Uterus (tissue), 4 donors: Measurements from ENCODE around the gene TCF4. TPM values are rescaled to one million over a fixed set of nuclear protein-coding genes. Genes with fewer than 3 reads are reported as not detected.
A peak's percentile ranks its signal among the peaks of the same experiment; 100 is the strongest.

Source experiments
- DNase-seq, 2 donors: peaks; one replicate each; pipeline ENCODE4 v3.0.0-alpha.2; 2019 to 2020
- H3K27ac ChIP-seq, 2 donors: fragments of 200-600 bp; sonication (generic); 1 replicate in 1 of 2; 2 replicates in 1 of 2; pipeline ENCODE4 v1.5.1; 2016 to 2018
- H3K27me3 ChIP-seq, 2 donors: fragments of 200-600 bp; sonication (generic); one replicate each; pipeline ENCODE4 v1.5.1; 2018 to 2019; ENCODE audit warnings: control low read depth in 1 of 2
- H3K36me3 ChIP-seq, 2 donors: fragments of 200-600 bp; sonication (generic); one replicate each; pipeline ENCODE4 v1.5.1; 2019; ENCODE audit warnings: control low read depth in 1 of 2
- H3K4me1 ChIP-seq, 2 donors: fragments of 200-600 bp; sonication (generic); one replicate each; pipeline ENCODE4 v1.5.1; 2018 to 2019; ENCODE audit warnings: control low read depth in 1 of 2
- H3K4me3 ChIP-seq, 2 donors: fragments of 200-600 bp; sonication (generic); 1 replicate in 1 of 2; 2 replicates in 1 of 2; pipeline ENCODE4 v1.5.1; 2018 to 2019; ENCODE audit warnings: mild to moderate bottlenecking in 1 of 2
- H3K9me3 ChIP-seq, 2 donors: fragments of 200-600 bp; sonication (generic); one replicate each; pipeline ENCODE4 v1.5.1; 2019; ENCODE audit warnings: control low read depth in 1 of 2
- POLR2A ChIP-seq, 2 donors: fragments of 450-650 bp; IDR thresholded peaks; one replicate each; pipeline ENCODE4 v1.6.1; 2016; ENCODE audit warnings: antibody characterized with exemption in 2 of 2, mild to moderate bottlenecking in 1 of 2, moderate library complexity in 1 of 2
- intact Hi-C: fragments of 100-400 bp; cut with DNase I; formaldehyde crosslinking; loops from one replicate; pipeline ENCODE4 v1.15.1; 2023; ENCODE audit warnings: low total_unique reads
- total RNA-seq, 4 donors: library from RNA; depleted of rRNA in 3 of 4; stranded (reverse); fragments of >200 nt in 3 of 4; gene quantifications; one replicate each; pipeline versions ENCODE4 v1.1.0 to v1.2.4, GENCODE V29; 2014 to 2023
- TF ChIP-seq, protein P1 (sequence below), 4 experiments: fragments of 200-600 bp in 2 of 4; fragments of 450-650 bp in 2 of 4; sonication (generic) in 2 of 4; IDR thresholded peaks; one replicate each; pipeline ENCODE4 v1.5.1; 2016 to 2019; ENCODE audit warnings: antibody characterized with exemption in 4 of 4, mild to moderate bottlenecking in 2 of 4, moderate library complexity in 1 of 4
- donor health status: DM: yes; HTN: yes; CAD: no.

TCF4 gene
- total RNA-seq, 4 donors from 2014 or later, result 123 to 514 (median 163) TPM

- no peaks in the 10 kb centered on the region for H3K9me3 ChIP-seq
- intact Hi-C loops, result no loop called here
- H3K4me1 ChIP-seq, result no peaks in the 10 kb centered on the region
- no peak overlapping the region for H3K27ac ChIP-seq
- H3K36me3 ChIP-seq, result no peaks in the 10 kb centered on the region
- DNase-seq, result no peak
- TF ChIP-seq POLR2A (IDR thresholded peaks at IDR 0.05), result no peak
- TF ChIP-seq, protein P1, sequence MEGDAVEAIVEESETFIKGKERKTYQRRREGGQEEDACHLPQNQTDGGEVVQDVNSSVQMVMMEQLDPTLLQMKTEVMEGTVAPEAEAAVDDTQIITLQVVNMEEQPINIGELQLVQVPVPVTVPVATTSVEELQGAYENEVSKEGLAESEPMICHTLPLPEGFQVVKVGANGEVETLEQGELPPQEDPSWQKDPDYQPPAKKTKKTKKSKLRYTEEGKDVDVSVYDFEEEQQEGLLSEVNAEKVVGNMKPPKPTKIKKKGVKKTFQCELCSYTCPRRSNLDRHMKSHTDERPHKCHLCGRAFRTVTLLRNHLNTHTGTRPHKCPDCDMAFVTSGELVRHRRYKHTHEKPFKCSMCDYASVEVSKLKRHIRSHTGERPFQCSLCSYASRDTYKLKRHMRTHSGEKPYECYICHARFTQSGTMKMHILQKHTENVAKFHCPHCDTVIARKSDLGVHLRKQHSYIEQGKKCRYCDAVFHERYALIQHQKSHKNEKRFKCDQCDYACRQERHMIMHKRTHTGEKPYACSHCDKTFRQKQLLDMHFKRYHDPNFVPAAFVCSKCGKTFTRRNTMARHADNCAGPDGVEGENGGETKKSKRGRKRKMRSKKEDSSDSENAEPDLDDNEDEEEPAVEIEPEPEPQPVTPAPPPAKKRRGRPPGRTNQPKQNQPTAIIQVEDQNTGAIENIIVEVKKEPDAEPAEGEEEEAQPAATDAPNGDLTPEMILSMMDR (IDR thresholded peaks at IDR 0.05), result no peak
- no peak overlapping the region for H3K4me3 ChIP-seq
- H3K27me3 ChIP-seq, result no peaks in the 10 kb centered on the region
These were observed 233.2 kb downstream of the TCF4 start for GRCh38 chr18:55354795-55355194.

GRCh38 chr18:55353806-55354205, 234.2 kb downstream of the TCF4 start:
- no peak overlapping the region for H3K27ac ChIP-seq
- intact Hi-C loops, result no loop called here

GRCh38 chr18:55353391-55353790, 234.6 kb downstream of the TCF4 start:
- Histone ChIP-seq H3K27me3 (no peaks in the 10 kb centered on the region), H3K9me3 (no peaks in the 10 kb centered on the region), H3K27ac (no peak overlapping the region), H3K4me3 (no peak overlapping the region), H3K4me1 (no peaks in the 10 kb centered on the region), H3K36me3 (no peaks in the 10 kb centered on the region)
- intact Hi-C loops, result no loop called here
- no peak for DNase-seq
- TF ChIP-seq, protein P1 (IDR thresholded peaks at IDR 0.05), result no peak

More at GRCh38 chr18:55353806-55354205, 234.2 kb downstream of the TCF4 start:
- Histone ChIP-seq H3K27me3 (no peaks in the 10 kb centered on the region), H3K4me3 (no peak overlapping the region), H3K4me1 (no peaks in the 10 kb centered on the region), H3K36me3 (no peaks in the 10 kb centered on the region), H3K9me3 (no peaks in the 10 kb centered on the region)
- TF ChIP-seq, protein P1 (IDR thresholded peaks at IDR 0.05), result no peak
- TF ChIP-seq POLR2A (IDR thresholded peaks at IDR 0.05), result no peak
- no peak for DNase-seq

- Histone ChIP-seq H3K4me1 (no peaks in the 10 kb centered on the region), H3K9me3 (no peaks in the 10 kb centered on the region), H3K36me3 (no peaks in the 10 kb centered on the region), H3K4me3 (no peak overlapping the region), H3K27me3 (no peaks in the 10 kb centered on the region), H3K27ac (no peak overlapping the region)
- TF ChIP-seq POLR2A (IDR thresholded peaks at IDR 0.05), result no peak
- TF ChIP-seq, protein P1 (IDR thresholded peaks at IDR 0.05), result no peak
- DNase-seq, result no peak
- intact Hi-C loops, result no loop called here
These were observed 235.8 kb downstream of the TCF4 start for GRCh38 chr18:55351980-55352714.

DNA sequence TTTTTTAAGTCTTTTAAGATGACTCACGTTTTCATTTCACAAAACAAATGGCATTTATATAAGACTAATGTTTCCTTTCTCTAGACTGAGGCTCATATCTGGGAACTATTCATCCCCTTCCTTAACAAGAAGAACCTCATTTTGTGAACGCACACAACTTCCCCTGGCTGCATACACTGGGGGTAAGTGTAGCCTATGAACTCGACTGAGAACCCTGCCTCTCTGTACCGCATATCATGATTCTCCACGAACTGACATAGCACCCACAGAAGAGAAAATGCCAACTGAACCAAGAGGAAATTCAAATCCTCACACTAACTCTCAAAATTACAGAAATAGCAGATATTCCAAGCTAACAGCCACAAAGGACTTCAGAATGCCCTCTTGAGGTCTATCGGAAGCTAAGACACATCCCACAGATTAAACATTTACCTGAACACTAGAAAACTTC, 236.7 kb downstream of the TCF4 start:
- no peaks in the 10 kb centered on the region for H3K4me1 ChIP-seq
- no peaks in the 10 kb centered on the region for H3K36me3 ChIP-seq
- intact Hi-C loops, result no loop called here
- no peak for TF ChIP-seq POLR2A (IDR thresholded peaks at IDR 0.05)
- TF ChIP-seq, protein P1 (IDR thresholded peaks at IDR 0.05), result no peak
- peak overlapping the region in 1 of 2 donors; percentile 36 for H3K27ac ChIP-seq
- H3K4me3 ChIP-seq, result no peak overlapping the region
- H3K27me3 ChIP-seq, result no peaks in the 10 kb centered on the region
- DNase-seq, result no peak
- no peaks in the 10 kb centered on the region for H3K9me3 ChIP-seq
